ENCODE measurements around the gene PIGH.
"Not testable (repeated sequence)": the region's sequence is repeated elsewhere in the genome, so short reads cannot be mapped to it uniquely, and the experiment has no call there.

The PIGH gene

DNA sequence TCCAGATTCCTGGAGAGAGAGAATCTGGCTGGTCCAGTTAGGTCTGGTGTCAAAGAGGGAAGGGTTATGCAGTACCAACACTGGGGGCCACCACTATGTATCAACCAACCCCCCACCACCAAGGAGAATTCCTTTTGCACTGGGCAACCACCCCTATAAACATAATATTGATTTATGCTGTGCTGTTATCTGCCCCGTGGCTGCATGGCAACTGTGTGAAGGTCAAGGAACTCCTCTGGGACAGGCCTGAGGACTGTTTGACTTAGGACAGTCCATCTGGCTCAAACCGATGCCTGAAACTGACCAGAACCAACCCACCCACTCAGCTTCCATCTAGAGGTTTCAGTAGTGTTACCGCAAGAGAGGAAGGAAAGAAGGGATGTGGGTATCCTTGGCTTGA, 46.5 kb downstream of the PIGH start:
- no peak for DNase-seq (ENCODE audit: low read depth in 1 of 2, low spot score in 1 of 2)

DNA sequence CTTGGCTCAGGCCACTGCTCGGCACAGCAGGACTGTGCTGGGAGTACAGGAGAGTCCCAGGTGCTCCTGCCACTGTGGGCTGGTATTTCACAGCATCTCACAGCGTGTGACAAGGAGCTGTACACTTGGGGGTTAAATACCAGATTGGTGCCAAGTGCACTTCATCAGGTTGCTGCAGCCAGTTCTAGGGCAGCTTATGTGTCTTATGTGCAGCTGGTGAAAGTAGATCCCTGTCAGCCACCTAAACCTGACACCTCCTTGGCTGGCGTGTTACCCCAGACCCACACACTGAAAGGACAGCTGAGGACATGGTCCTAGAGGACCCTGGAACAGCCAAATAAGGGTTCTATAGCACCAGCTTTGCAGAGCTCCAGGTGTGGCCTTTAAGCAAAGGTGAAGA, 48.1 kb downstream of the PIGH start:
- no peak for DNase-seq (ENCODE audit: low read depth in 1 of 2, low spot score in 1 of 2)

DNA sequence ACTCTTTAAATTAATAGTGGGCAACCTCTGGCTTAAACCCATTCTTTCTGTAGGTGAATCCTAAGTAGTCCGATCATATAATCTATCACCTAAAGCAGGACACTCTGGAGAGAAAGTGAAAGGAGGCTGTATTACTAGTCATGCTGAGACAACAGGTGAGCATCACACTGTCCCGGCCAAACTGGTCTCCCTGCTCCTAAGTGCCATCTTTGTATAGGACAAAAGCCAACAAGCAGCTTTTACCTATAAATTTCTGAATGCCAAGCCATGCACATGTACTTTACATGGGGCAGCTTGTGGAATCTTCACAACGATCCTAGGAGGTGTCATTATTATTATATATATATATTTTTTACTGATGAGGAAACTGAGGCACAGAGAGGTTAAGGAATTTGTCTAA, 48.9 kb downstream of the PIGH start:
- no peak for DNase-seq (ENCODE audit: low read depth in 1 of 2, low spot score in 1 of 2)

DNA sequence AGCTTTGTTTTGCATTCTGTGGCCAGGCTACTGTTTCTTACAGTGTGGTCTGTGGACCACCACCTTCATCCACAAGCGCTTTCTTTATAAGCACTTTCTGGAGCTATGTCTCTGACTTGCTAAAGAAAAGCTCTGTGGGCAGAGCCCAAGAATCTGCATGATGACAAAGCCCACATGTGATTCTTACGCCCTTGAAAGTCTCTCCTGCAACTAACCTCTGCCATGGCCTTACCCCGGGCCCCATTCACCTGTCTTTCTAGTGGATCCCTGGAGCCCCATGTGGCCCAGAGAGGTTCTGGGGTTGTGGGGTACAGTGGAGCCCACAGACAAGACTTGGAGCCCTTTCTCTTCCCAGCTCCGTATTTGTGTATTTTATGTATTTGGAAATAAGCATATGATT, 50.3 kb downstream of the PIGH start:
- DNase-seq (ENCODE audit: low read depth in 1 of 2, low spot score in 1 of 2): no peak

DNA sequence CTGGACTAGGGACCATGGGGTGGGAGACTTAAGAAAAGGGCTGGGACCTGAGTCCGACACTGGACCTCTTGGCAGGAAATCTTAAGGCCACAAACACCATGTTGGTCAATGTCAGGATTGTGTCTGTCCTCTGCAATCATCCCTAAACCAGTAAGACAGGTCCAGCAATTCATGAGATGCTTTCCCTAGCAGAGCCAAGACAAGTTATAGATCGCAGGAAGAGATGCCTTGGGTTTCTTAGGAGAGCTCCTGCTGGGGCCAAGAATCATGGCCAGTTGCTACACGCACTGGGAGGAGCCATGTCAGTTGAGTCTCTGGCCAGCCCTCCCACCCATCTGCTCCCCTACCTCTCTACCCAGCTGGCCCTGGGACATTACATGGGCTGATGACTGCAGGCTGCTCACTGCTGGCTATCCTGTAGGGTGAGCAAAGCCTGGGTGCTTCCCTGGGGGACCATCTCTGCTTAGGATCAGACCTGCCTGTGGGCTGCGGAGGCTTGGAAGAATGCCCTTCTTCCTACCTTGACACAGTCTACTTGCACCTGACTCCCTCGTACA, 52.8 kb downstream of the PIGH start:
- no peak for DNase-seq (ENCODE audit: low read depth in 1 of 2, low spot score in 1 of 2)

DNA sequence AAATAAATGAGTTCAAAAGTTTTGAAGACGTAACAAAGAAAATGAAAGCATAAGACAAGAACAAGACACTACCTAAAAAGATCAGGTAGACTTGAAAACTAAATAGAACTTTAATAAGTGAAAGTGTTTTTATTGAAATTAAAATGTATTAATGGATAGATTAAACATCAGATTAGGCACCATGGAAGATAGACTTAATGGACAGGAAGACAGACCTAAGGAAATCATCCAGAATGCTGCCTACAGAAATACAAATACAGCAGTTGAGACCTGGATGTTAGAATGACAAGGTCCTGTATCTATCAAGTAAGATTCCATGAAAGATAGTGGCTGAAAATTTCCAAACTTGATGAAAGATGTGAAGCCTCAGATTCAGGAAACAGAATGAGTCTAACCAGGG, 55.5 kb downstream of the PIGH start:
- DNase-seq (ENCODE audit: low read depth in 1 of 2, low spot score in 1 of 2): no peak

DNA sequence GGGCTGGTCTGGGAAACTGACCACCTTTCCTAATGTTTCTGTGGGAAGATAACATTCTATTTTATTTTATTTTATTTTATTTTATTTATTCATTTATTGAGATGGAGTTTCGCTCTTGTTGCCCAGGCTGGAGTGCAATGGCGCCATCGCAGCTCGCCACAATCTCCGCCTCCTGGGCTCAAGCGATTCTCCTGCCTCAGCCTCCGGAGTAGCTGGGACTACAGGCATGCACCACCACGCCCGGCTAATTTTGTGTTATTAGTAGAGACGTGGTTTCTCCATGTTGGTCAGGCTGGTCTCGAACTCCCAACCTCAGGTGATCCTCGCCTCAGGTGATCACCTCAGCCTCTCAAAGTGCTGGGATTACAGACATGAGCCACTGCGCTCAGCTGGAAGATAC, 57.4 kb downstream of the PIGH start:
- not testable (repeated sequence) for DNase-seq (ENCODE audit: low read depth in 1 of 2, low spot score in 1 of 2)

DNA sequence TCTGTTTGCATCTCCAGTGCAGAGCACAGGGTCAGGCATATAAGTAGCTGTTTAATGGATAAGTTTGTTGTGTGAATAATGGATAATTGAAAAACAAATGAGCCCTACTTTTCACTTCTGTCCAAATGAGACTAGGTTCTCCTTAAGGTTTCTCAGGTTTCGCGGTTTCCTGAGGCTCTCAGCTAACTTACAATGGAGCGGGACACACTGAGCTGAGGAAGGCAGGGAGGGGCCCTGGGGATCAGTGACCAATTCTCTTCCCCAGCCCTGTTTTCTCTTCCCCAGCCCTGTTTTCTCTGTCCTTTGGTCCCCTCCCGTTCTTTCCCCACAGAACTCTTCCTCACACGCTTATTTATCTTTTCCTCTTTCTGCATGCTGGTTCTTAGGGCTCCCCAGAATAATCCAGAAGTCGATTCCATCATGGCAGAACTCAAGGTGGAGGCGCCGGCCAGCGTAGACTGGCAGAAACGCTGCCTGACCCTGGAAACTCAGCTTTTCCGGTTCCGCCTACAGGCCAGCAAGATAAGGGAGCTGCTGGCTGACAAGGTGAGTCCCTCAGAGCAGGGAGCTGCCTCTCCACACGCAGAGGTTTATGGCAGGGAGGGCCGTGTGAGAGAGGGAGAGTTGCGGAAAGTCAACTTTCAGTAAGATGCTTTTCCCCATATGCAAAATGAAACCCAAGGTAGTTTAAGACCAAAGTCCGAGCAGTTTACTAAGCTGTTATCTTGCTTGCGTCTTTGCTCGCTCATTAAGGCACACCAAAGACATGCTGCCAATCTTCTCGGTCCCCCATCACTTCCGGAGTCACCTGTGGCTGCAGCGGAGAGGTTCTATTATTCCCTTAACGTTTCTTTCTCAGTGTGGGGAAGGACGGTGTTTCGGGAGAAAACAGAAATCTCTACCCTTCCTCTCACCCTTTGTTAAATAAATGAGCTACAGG, 58.4 kb downstream of the PIGH start:
- DNase-seq (ENCODE audit: low read depth in 1 of 2, low spot score in 1 of 2): no peak
